Measurements from ENCODE around the gene ARTN. TPM values are rescaled to one million over a fixed set of nuclear protein-coding genes. Genes with fewer than 3 reads are reported as not detected.

The ARTN gene
- total RNA-seq, 2 experiments from 2014 or later: not detected

- no peaks in the 10 kb centered on the region for H3K9me3 Mint-ChIP-seq
- H3K4me1 Mint-ChIP-seq (ENCODE audit: low read depth): peaks cover 12% of the 10 kb centered on the region
- no peak overlapping the region for H3K27ac Mint-ChIP-seq
- DNase-seq: no peak
- peaks cover 30% of the 10 kb centered on the region for H3K27me3 Mint-ChIP-seq (ENCODE audit: low read depth)
- CTCF ChIA-PET: interaction anchor here (1.1 to 11.7 kb wide), 4 partner anchors 9 to 164 kb away, joined by 3 to 246 read pairs (median 4); no protein-coding TSS in a partner anchor
- intact Hi-C loops (cut with micrococcal nuclease): loop anchor here (5.0 to 10.0 kb wide), 3 partner anchors 99 to 706 kb away; partner anchors contain the start of gene HYI
- peaks cover under 1% of the 10 kb centered on the region for H3K36me3 Mint-ChIP-seq (ENCODE audit: low read depth)
- H3K4me3 Mint-ChIP-seq: no peak overlapping the region
Measured at GRCh38 chr1:43930949-43931275, 2.7 kb upstream of the ARTN start.

GRCh38 chr1:43931711-43932660 lies 1.6 kb upstream of the ARTN start:
- H3K36me3 Mint-ChIP-seq (ENCODE audit: low read depth): no peaks in the 10 kb centered on the region
- no peak overlapping the region for H3K27ac Mint-ChIP-seq
- H3K4me3 Mint-ChIP-seq: no peak overlapping the region
- intact Hi-C loops (cut with micrococcal nuclease): loop anchor here (5.0 to 10.0 kb wide), 3 partner anchors 100 to 707 kb away; partner anchors contain the start of gene HYI
- no peaks in the 10 kb centered on the region for H3K9me3 Mint-ChIP-seq
- H3K4me1 Mint-ChIP-seq (ENCODE audit: low read depth): peaks cover 14% of the 10 kb centered on the region
- DNase-seq: no peak
- H3K27me3 Mint-ChIP-seq (ENCODE audit: low read depth): peaks cover 34% of the 10 kb centered on the region
- CTCF ChIA-PET: interaction anchor here (0.6 to 11.7 kb wide), 4 partner anchors 13 to 274 kb away, joined by 3 to 246 read pairs (median 40); partner anchors contain the start of gene IPO13

GRCh38 chr1:43932786-43933385 lies 715 bp upstream of the ARTN start:
- no peak for DNase-seq
- peaks cover 34% of the 10 kb centered on the region for H3K27me3 Mint-ChIP-seq (ENCODE audit: low read depth)
- CTCF ChIA-PET: interaction anchor here (0.9 to 11.7 kb wide), 7 partner anchors 9 to 288 kb away, joined by 3 to 246 read pairs (median 5); partner anchors contain the start of gene IPO13
- H3K4me1 Mint-ChIP-seq (ENCODE audit: low read depth): peaks cover 14% of the 10 kb centered on the region
- H3K27ac Mint-ChIP-seq: peak overlapping the region; percentile 14
- intact Hi-C loops (cut with micrococcal nuclease): loop anchor here (5.0 to 10.0 kb wide), 3 partner anchors 101 to 708 kb away; partner anchors contain the start of gene HYI
- H3K9me3 Mint-ChIP-seq: no peaks in the 10 kb centered on the region
- no peak overlapping the region for H3K4me3 Mint-ChIP-seq
- no peaks in the 10 kb centered on the region for H3K36me3 Mint-ChIP-seq (ENCODE audit: low read depth)

GRCh38 chr1:43934101-43934985 lies 742 bp downstream of the ARTN start:
- H3K27ac Mint-ChIP-seq: no peak overlapping the region
- CTCF ChIA-PET: interaction anchor here (0.5 to 11.7 kb wide), 56 partner anchors 10 to 1414 kb away, joined by 3 to 246 read pairs (median 4); partner anchors contain the start of genes DPH2, IPO13, KDM4A and PTPRF
- peak; percentile 72 for DNase-seq
- peak overlapping the region; percentile 36 for H3K4me3 Mint-ChIP-seq
- H3K4me1 Mint-ChIP-seq (ENCODE audit: low read depth): peaks cover 14% of the 10 kb centered on the region
- H3K27me3 Mint-ChIP-seq (ENCODE audit: low read depth): peaks cover 34% of the 10 kb centered on the region
- H3K9me3 Mint-ChIP-seq: no peaks in the 10 kb centered on the region
- no peaks in the 10 kb centered on the region for H3K36me3 Mint-ChIP-seq (ENCODE audit: low read depth)
- intact Hi-C loops (cut with micrococcal nuclease): loop anchor here (1.0 to 10.0 kb wide), 7 partner anchors 12 to 710 kb away; partner anchors contain the start of genes HYI, IPO13 and ST3GAL3

- peaks cover 14% of the 10 kb centered on the region for H3K4me1 Mint-ChIP-seq (ENCODE audit: low read depth)
- H3K4me3 Mint-ChIP-seq: no peak overlapping the region
- H3K36me3 Mint-ChIP-seq (ENCODE audit: low read depth): peaks cover 4% of the 10 kb centered on the region
- CTCF ChIA-PET: interaction anchor here (0.7 to 11.7 kb wide), 49 partner anchors 10 to 708 kb away, joined by 3 to 246 read pairs (median 4); partner anchors contain the start of genes DPH2, IPO13, KDM4A and PTPRF
- H3K27ac Mint-ChIP-seq: no peak overlapping the region
- no peak for DNase-seq
- peaks cover 34% of the 10 kb centered on the region for H3K27me3 Mint-ChIP-seq (ENCODE audit: low read depth)
- intact Hi-C loops (cut with micrococcal nuclease): loop anchor here (1.0 to 10.0 kb wide), 8 partner anchors 11 to 710 kb away; partner anchors contain the start of genes HYI, IPO13 and ST3GAL3
- no peaks in the 10 kb centered on the region for H3K9me3 Mint-ChIP-seq
Measured at GRCh38 chr1:43934986-43935324, 1.4 kb downstream of the ARTN start.

- Mint-ChIP-seq H3K27me3 (ENCODE audit: low read depth) (peaks cover 34% of the 10 kb centered on the region), H3K9me3 (no peaks in the 10 kb centered on the region), H3K36me3 (ENCODE audit: low read depth) (peaks cover 5% of the 10 kb centered on the region), H3K4me1 (ENCODE audit: low read depth) (peaks cover 14% of the 10 kb centered on the region), H3K27ac (no peak overlapping the region), H3K4me3 (no peak overlapping the region)
- DNase-seq: no peak
- intact Hi-C loops (cut with micrococcal nuclease): loop anchor here (1.0 to 10.0 kb wide), 4 partner anchors 112 to 711 kb away; partner anchors contain the start of genes HYI and ST3GAL3
- CTCF ChIA-PET: interaction anchor here (0.7 to 11.7 kb wide), 28 partner anchors 9 to 414 kb away, joined by 3 to 246 read pairs (median 6); partner anchors contain the start of genes IPO13, KDM4A and PTPRF
Measured at GRCh38 chr1:43935711-43936427, 2.3 kb downstream of the ARTN start.

GRCh38 chr1:43936431-43937151 lies 3.0 kb downstream of the ARTN start:
- Mint-ChIP-seq H3K27me3 (ENCODE audit: low read depth) (peaks cover 34% of the 10 kb centered on the region), H3K9me3 (no peaks in the 10 kb centered on the region), H3K27ac (no peak overlapping the region), H3K4me3 (peak overlapping the region; percentile 36), H3K36me3 (ENCODE audit: low read depth) (peaks cover 5% of the 10 kb centered on the region), H3K4me1 (ENCODE audit: low read depth) (peaks cover 14% of the 10 kb centered on the region)
- DNase-seq: no peak
- CTCF ChIA-PET: interaction anchor here (0.5 to 11.7 kb wide), 5 partner anchors 9 to 301 kb away, joined by 5 to 246 read pairs (median 8); no protein-coding TSS in a partner anchor
- intact Hi-C loops (cut with micrococcal nuclease): loop anchor here (10.0 kb wide), 2 partner anchors 482 to 712 kb away; partner anchors contain the start of gene HYI

- Mint-ChIP-seq H3K27me3 (ENCODE audit: low read depth) (peaks cover 34% of the 10 kb centered on the region), H3K4me3 (no peak overlapping the region), H3K36me3 (ENCODE audit: low read depth) (peaks cover 5% of the 10 kb centered on the region), H3K4me1 (ENCODE audit: low read depth) (peaks cover 14% of the 10 kb centered on the region), H3K27ac (no peak overlapping the region), H3K9me3 (no peaks in the 10 kb centered on the region)
- DNase-seq: no peak
- CTCF ChIA-PET: interaction anchor here (0.7 to 11.7 kb wide), 4 partner anchors 8 to 170 kb away, joined by 4 to 246 read pairs (median 4); no protein-coding TSS in a partner anchor
- intact Hi-C loops (cut with micrococcal nuclease): loop anchor here (10.0 kb wide), 2 partner anchors 483 to 713 kb away; partner anchors contain the start of gene HYI
Measured at GRCh38 chr1:43937179-43937865, 3.7 kb downstream of the ARTN start.

- peaks cover 5% of the 10 kb centered on the region for H3K36me3 Mint-ChIP-seq (ENCODE audit: low read depth)
- no peaks in the 10 kb centered on the region for H3K9me3 Mint-ChIP-seq
- intact Hi-C loops (cut with micrococcal nuclease): loop anchor here (10.0 kb wide), 2 partner anchors 484 to 714 kb away; partner anchors contain the start of gene HYI
- H3K4me3 Mint-ChIP-seq: no peak overlapping the region
- H3K4me1 Mint-ChIP-seq (ENCODE audit: low read depth): peaks cover 10% of the 10 kb centered on the region
- CTCF ChIA-PET: interaction anchor here (0.8 to 11.7 kb wide), 3 partner anchors 12 to 171 kb away, joined by 4 to 246 read pairs (median 4); no protein-coding TSS in a partner anchor
- no peak overlapping the region for H3K27ac Mint-ChIP-seq
- DNase-seq: no peak
- H3K27me3 Mint-ChIP-seq (ENCODE audit: low read depth): peaks cover 24% of the 10 kb centered on the region
Measured at GRCh38 chr1:43938383-43938782, 4.8 kb downstream of the ARTN start.

Measured in activated naive CD4-positive, alpha-beta T cell treated with anti-CD3 and anti-CD28 coated beads for 36 hours (primary cell).